SK-N-SH treated with all-trans-retinoic acid at 6 μM for 48 hours (cell line): Measurements from ENCODE around the gene TMEM214.

ENCODE experiments used
- ATAC-seq: fragments of 200-7000 bp; cut with Tn5 transposase; 3 replicates; pipeline ENCODE4 v1.9.1; 2020; ENCODE audit warnings: mild to moderate bottlenecking, moderate library complexity
- ARNTL ChIP-seq: fragments of 450-650 bp; formaldehyde crosslinking; IDR thresholded peaks from 2 replicates; pipeline ENCODE4 v1.5.0; 2020; ENCODE audit warnings: low read depth, mild to moderate bottlenecking, moderate library complexity, borderline replicate concordance
- BACH2 ChIP-seq: fragments of 250-450 bp; sonication (Bioruptor Pico); IDR thresholded peaks from 2 replicates; pipeline ENCODE4 v1.9.0; 2021; ENCODE audit warnings: mild to moderate bottlenecking, borderline replicate concordance
- CSDC2 ChIP-seq: fragments of 250-450 bp; sonication (Bioruptor Pico); IDR thresholded peaks from 2 replicates; pipeline ENCODE4 v1.5.0; 2020; ENCODE audit warnings: mild to moderate bottlenecking, moderate library complexity
- ESRRG ChIP-seq: fragments of 250-450 bp; sonication (Bioruptor Pico); IDR thresholded peaks from 2 replicates; pipeline ENCODE4 v1.6.1; 2021; ENCODE audit warnings: mild to moderate bottlenecking
- GLIS3 ChIP-seq: fragments of 250-450 bp; sonication (Bioruptor Pico); IDR thresholded peaks from 2 replicates; pipeline ENCODE4 v1.5.0; 2020; ENCODE audit warnings: mild to moderate bottlenecking, moderate library complexity
- ISL1 ChIP-seq: fragments of 250-450 bp; sonication (Bioruptor Pico); IDR thresholded peaks from 2 replicates; pipeline ENCODE4 v2.1.2; 2022; ENCODE audit warnings: mild to moderate bottlenecking, moderate library complexity
- OSR1 ChIP-seq: fragments of 250-450 bp; sonication (Bioruptor Pico); IDR thresholded peaks from 2 replicates; pipeline ENCODE4 v1.8.0; 2022; ENCODE audit warnings: moderate library complexity, mild to moderate bottlenecking, inconsistent platforms
- PPARA ChIP-seq: fragments of 250-450 bp; sonication (Bioruptor Pico); IDR thresholded peaks from 2 replicates; pipeline ENCODE4 v1.5.0; 2020; ENCODE audit warnings: mild to moderate bottlenecking, borderline replicate concordance
- RARB ChIP-seq: fragments of 250-450 bp; sonication (Bioruptor Pico); IDR thresholded peaks from 2 replicates; pipeline ENCODE4 v1.8.0; 2021; ENCODE audit warnings: mild to moderate bottlenecking, moderate library complexity
- SNAI2 ChIP-seq: fragments of 250-450 bp; sonication (Bioruptor Pico); IDR thresholded peaks from 2 replicates; pipeline ENCODE4 v1.5.0; 2020; ENCODE audit warnings: mild to moderate bottlenecking, moderate library complexity
- TCF4 ChIP-seq: fragments of 250-450 bp; sonication (Bioruptor Pico); IDR thresholded peaks from 2 replicates; pipeline ENCODE4 v1.8.0; 2021; ENCODE audit warnings: mild to moderate bottlenecking, moderate library complexity, borderline replicate concordance
- TOX ChIP-seq: fragments of 250-450 bp; sonication (Bioruptor Pico); IDR thresholded peaks from 2 replicates; pipeline ENCODE4 v1.8.0; 2021; ENCODE audit warnings: mild to moderate bottlenecking, moderate library complexity, borderline replicate concordance
- ZC3H10 ChIP-seq: fragments of 250-450 bp; sonication (Bioruptor Pico); IDR thresholded peaks from 2 replicates; pipeline ENCODE4 v1.5.1; 2021; ENCODE audit warnings: mild to moderate bottlenecking, moderate library complexity
- ZFP3 ChIP-seq: fragments of 250-450 bp; sonication (Bioruptor Pico); IDR thresholded peaks from 2 replicates; pipeline ENCODE4 v1.5.0; 2020; ENCODE audit warnings: mild to moderate bottlenecking, moderate library complexity
- ZFP30 ChIP-seq: fragments of 450-650 bp; formaldehyde crosslinking; IDR thresholded peaks from 2 replicates; pipeline ENCODE4 v1.5.0; 2022; ENCODE audit warnings: mild to moderate bottlenecking, moderate library complexity
- ZNF565 ChIP-seq: fragments of 450-650 bp; formaldehyde crosslinking; conservative IDR thresholded peaks from 2 replicates; pipeline ENCODE4 v1.5.0; 2020; ENCODE audit warnings: low read depth, mild to moderate bottlenecking, moderate library complexity
- ZNF70 ChIP-seq: fragments of 450-650 bp; formaldehyde crosslinking; IDR thresholded peaks from 2 replicates; pipeline ENCODE4 v1.5.0; 2020; ENCODE audit warnings: mild to moderate bottlenecking, moderate library complexity
- ZNF8 ChIP-seq: fragments of 450-650 bp; formaldehyde crosslinking; IDR thresholded peaks from 2 replicates; pipeline ENCODE4 v1.5.0; 2020; ENCODE audit warnings: mild to moderate bottlenecking, moderate library complexity
- TF ChIP-seq, protein P1 (sequence below): fragments of 250-450 bp; sonication (Bioruptor Pico); IDR thresholded peaks from 2 replicates; pipeline ENCODE4 v1.8.0; 2021; ENCODE audit warnings: low read depth, mild to moderate bottlenecking, moderate library complexity, borderline replicate concordance
- TF ChIP-seq, protein P2 (sequence below): fragments of 250-450 bp; sonication (Bioruptor Pico); IDR thresholded peaks from 2 replicates; pipeline ENCODE4 v1.8.0; 2020; ENCODE audit warnings: mild to moderate bottlenecking, moderate library complexity, borderline replicate concordance
- TF ChIP-seq, protein P3 (sequence below): fragments of 250-450 bp; sonication (Bioruptor Pico); IDR thresholded peaks from 2 replicates; pipeline ENCODE4 v1.5.1; 2021; ENCODE audit warnings: mild to moderate bottlenecking, moderate library complexity
- TF ChIP-seq, protein P4 (sequence below): fragments of 250-450 bp; sonication (Bioruptor Pico); IDR thresholded peaks from 2 replicates; pipeline ENCODE4 v1.5.1; 2020; ENCODE audit warnings: low read depth, mild to moderate bottlenecking, moderate library complexity
- TF ChIP-seq, protein P5 (sequence below): fragments of 250-450 bp; sonication (Bioruptor Pico); IDR thresholded peaks from 2 replicates; pipeline ENCODE4 v1.5.0; 2020; ENCODE audit warnings: mild to moderate bottlenecking, moderate library complexity

The TMEM214 gene

DNA sequence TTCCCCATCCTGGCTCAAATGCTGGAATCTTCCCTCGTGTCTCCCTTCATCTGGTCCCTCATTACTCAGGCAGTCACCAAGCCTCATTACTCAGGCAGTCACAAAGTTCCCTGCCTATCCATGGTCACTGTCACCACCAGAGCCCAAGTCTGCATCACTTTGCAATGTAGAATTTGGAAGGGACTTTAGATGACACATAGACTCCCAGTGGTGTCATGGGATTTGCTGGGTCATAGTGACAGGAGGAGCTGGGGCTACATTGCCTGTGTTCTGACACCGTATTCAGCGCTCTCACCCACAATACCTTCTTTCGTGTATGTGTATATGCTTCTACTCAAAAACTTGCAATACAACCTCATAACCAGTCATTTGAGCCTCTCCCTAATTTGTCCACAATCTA lies 43.6 kb downstream of the TMEM214 start:
- no peak for ATAC-seq
- no peak for TF ChIP-seq CSDC2 (CRISPR knock-in tag)
- TF ChIP-seq ZNF70 (CRISPR knock-in tag) = no peak
- no peak for TF ChIP-seq BACH2 (CRISPR knock-in tag)
- no peak for TF ChIP-seq GLIS3 (CRISPR knock-in tag)
- no peak for TF ChIP-seq ESRRG
- no peak for TF ChIP-seq ZNF8 (CRISPR knock-in tag)
- no peak for TF ChIP-seq ARNTL

DNA sequence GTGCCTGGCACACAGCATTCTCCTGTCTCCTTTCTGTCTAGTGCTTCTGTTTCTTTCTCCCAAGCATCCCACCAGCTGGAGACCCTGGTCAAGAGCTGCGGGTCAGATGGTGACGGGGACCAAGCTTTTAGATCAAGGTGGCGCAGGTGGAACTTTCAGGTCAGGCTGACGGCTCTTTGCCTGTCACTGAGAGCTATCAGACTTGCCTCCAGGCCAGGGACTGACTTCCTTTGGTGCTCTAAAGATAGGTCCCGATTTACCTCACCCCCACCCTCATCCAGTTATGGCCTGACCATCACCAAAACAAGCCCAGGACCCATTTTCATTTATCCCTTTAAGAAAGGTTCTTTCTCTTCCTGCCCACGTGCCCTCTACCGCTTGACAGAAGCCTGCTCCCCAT lies 44.5 kb downstream of the TMEM214 start:
- no peak for ATAC-seq
- no peak for TF ChIP-seq TOX (CRISPR knock-in tag)
- TF ChIP-seq ZC3H10 = no peak
- no peak for TF ChIP-seq OSR1 (CRISPR knock-in tag)
- TF ChIP-seq ARNTL = no peak
- no peak for TF ChIP-seq BACH2 (CRISPR knock-in tag)
- TF ChIP-seq ZFP30 = no peak
- no peak for TF ChIP-seq ZNF70 (CRISPR knock-in tag)

DNA sequence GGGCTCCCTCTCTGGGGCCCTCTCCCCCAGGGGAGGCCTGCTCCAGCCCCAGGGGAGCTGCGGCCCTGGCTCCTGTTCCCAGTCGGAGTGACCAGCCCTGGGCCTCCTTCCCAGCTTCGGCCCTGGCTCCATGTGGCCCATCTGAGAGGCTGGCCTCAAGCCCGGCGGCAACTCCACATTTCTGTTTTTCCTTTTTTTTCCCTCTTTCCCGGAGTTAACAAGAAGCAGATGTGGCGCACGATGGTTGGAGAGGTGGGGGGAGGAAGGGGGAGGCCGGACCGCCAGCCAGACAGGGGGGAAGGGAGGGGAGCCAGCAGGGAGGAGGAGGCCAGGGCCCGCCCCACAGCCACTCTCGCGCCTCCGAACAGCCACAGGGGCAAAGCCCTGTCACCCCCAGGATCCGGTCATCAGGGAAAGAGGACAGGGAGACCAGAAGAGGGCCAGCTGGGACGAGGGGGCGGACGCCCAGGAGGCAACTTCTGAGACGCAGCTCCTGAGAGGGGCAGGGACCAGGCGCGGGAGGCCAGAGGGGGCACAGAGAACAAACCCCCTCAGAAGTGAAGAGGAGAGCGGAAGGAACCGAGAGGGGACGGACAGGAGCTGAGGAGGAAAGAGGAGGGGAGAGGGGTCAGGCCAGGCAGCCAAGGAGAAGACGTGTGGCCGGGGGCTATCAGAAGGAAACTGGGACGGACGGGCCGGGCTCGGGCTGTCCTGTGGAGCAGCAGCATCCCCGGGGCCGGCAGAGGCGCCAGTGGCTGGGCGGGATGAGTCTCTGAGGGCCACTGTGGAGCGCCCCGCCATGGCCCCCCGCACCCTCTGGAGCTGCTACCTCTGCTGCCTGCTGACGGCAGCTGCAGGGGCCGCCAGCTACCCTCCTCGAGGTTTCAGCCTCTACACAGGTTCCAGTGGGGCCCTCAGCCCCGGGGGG lies 45.8 kb downstream of the TMEM214 start, which contains the start of gene EMILIN1:
Gene EMILIN1 (plus strand): TSS at position 349 of the 928 bp plus-strand sequence. CDS start 451 bp downstream, at position 800.
- ATAC-seq = peak; percentile 69
- TF ChIP-seq TOX (CRISPR knock-in tag) (no peak), GLIS3 (CRISPR knock-in tag) (no peak), ZNF565 (0 out of 2 replicates have a peak, but pooled peaks have one; percentile 49), ZFP3 (CRISPR knock-in tag) (0 out of 2 replicates have a peak, but pooled peaks have one; percentile 20), ZNF70 (CRISPR knock-in tag) (peak; percentile 54; the same call in 1 of the 2 replicates), ARNTL (no peak), PPARA (CRISPR knock-in tag) (no peak), ZFP30 (0 out of 2 replicates have a peak, but pooled peaks have one; percentile 21), OSR1 (CRISPR knock-in tag) (no peak), ZC3H10 (no peak), ZNF8 (CRISPR knock-in tag) (peak; percentile 59; the same call in 1 of the 2 replicates), RARB (CRISPR knock-in tag) (no peak), ESRRG (no peak), BACH2 (CRISPR knock-in tag) (no peak), CSDC2 (CRISPR knock-in tag) (no peak), ISL1 (CRISPR knock-in tag) (no peak), TCF4 (CRISPR knock-in tag) (peak; percentile 97), SNAI2 (CRISPR knock-in tag) (no peak)
- TF ChIP-seq, protein P1, sequence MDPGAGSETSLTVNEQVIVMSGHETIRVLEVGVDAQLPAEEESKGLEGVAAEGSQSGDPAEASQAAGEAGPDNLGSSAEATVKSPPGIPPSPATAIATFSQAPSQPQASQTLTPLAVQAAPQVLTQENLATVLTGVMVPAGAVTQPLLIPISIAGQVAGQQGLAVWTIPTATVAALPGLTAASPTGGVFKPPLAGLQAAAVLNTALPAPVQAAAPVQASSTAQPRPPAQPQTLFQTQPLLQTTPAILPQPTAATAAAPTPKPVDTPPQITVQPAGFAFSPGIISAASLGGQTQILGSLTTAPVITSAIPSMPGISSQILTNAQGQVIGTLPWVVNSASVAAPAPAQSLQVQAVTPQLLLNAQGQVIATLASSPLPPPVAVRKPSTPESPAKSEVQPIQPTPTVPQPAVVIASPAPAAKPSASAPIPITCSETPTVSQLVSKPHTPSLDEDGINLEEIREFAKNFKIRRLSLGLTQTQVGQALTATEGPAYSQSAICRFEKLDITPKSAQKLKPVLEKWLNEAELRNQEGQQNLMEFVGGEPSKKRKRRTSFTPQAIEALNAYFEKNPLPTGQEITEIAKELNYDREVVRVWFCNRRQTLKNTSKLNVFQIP = no peak
- TF ChIP-seq, protein P2, sequence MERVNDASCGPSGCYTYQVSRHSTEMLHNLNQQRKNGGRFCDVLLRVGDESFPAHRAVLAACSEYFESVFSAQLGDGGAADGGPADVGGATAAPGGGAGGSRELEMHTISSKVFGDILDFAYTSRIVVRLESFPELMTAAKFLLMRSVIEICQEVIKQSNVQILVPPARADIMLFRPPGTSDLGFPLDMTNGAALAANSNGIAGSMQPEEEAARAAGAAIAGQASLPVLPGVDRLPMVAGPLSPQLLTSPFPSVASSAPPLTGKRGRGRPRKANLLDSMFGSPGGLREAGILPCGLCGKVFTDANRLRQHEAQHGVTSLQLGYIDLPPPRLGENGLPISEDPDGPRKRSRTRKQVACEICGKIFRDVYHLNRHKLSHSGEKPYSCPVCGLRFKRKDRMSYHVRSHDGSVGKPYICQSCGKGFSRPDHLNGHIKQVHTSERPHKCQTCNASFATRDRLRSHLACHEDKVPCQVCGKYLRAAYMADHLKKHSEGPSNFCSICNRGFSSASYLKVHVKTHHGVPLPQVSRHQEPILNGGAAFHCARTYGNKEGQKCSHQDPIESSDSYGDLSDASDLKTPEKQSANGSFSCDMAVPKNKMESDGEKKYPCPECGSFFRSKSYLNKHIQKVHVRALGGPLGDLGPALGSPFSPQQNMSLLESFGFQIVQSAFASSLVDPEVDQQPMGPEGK = peak; percentile 90; the same call in 1 of the 2 replicates
- TF ChIP-seq, protein P3, sequence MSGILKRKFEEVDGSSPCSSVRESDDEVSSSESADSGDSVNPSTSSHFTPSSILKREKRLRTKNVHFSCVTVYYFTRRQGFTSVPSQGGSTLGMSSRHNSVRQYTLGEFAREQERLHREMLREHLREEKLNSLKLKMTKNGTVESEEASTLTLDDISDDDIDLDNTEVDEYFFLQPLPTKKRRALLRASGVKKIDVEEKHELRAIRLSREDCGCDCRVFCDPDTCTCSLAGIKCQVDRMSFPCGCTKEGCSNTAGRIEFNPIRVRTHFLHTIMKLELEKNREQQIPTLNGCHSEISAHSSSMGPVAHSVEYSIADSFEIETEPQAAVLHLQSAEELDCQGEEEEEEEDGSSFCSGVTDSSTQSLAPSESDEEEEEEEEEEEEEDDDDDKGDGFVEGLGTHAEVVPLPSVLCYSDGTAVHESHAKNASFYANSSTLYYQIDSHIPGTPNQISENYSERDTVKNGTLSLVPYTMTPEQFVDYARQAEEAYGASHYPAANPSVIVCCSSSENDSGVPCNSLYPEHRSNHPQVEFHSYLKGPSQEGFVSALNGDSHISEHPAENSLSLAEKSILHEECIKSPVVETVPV (CRISPR knock-in tag) = no peak
- TF ChIP-seq, protein P4, sequence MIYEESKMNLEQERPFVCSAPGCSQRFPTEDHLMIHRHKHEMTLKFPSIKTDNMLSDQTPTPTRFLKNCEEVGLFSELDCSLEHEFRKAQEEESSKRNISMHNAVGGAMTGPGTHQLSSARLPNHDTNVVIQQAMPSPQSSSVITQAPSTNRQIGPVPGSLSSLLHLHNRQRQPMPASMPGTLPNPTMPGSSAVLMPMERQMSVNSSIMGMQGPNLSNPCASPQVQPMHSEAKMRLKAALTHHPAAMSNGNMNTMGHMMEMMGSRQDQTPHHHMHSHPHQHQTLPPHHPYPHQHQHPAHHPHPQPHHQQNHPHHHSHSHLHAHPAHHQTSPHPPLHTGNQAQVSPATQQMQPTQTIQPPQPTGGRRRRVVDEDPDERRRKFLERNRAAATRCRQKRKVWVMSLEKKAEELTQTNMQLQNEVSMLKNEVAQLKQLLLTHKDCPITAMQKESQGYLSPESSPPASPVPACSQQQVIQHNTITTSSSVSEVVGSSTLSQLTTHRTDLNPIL = no peak
- TF ChIP-seq, protein P5, sequence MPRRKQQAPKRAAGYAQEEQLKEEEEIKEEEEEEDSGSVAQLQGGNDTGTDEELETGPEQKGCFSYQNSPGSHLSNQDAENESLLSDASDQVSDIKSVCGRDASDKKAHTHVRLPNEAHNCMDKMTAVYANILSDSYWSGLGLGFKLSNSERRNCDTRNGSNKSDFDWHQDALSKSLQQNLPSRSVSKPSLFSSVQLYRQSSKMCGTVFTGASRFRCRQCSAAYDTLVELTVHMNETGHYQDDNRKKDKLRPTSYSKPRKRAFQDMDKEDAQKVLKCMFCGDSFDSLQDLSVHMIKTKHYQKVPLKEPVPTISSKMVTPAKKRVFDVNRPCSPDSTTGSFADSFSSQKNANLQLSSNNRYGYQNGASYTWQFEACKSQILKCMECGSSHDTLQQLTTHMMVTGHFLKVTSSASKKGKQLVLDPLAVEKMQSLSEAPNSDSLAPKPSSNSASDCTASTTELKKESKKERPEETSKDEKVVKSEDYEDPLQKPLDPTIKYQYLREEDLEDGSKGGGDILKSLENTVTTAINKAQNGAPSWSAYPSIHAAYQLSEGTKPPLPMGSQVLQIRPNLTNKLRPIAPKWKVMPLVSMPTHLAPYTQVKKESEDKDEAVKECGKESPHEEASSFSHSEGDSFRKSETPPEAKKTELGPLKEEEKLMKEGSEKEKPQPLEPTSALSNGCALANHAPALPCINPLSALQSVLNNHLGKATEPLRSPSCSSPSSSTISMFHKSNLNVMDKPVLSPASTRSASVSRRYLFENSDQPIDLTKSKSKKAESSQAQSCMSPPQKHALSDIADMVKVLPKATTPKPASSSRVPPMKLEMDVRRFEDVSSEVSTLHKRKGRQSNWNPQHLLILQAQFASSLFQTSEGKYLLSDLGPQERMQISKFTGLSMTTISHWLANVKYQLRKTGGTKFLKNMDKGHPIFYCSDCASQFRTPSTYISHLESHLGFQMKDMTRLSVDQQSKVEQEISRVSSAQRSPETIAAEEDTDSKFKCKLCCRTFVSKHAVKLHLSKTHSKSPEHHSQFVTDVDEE (CRISPR knock-in tag) = no peak
